Measurements from ENCODE around the gene RNFT1. TPM values are rescaled to one million over a fixed set of nuclear protein-coding genes. Genes with fewer than 3 reads are reported as not detected.
"Not testable (repeated sequence)": the region's sequence is repeated elsewhere in the genome, so short reads cannot be mapped to it uniquely, and the experiment has no call there.

The RNFT1 gene
- total RNA-seq, 2 donors from 2014 or later = 14.9 to 16.6 TPM

DNA sequence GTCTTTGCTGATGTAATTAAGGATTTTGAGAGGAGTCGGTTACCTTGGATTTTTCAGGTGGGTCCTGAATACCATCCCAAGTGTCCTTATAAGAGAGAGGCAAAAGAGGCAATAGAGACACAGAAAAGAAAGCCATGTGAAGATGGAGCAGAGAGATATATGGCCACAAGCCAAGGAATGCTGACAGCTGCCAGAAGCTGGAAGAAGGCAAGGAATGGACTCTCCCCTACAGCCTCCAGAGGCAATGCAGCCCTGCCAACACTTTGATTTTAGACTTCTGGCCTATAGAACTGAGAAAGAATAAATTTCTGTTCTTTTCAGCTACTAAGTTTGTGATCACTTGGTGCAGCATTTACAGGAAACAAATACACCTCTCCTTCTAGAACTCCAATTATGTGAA is 8.2 kb upstream of the RNFT1 start:
- DNase-seq (ENCODE audit: low spot score) (no peak), ATAC-seq (ENCODE audit: insufficient number of reproducible peaks, low FRiP score, low read depth) (no peak)
- H3K4me3 ChIP-seq = no peak overlapping the region
- no peaks in the 10 kb centered on the region for H3K27me3 ChIP-seq (replicated peaks; ENCODE audit: insufficient read depth)
- TF ChIP-seq, protein P1, sequence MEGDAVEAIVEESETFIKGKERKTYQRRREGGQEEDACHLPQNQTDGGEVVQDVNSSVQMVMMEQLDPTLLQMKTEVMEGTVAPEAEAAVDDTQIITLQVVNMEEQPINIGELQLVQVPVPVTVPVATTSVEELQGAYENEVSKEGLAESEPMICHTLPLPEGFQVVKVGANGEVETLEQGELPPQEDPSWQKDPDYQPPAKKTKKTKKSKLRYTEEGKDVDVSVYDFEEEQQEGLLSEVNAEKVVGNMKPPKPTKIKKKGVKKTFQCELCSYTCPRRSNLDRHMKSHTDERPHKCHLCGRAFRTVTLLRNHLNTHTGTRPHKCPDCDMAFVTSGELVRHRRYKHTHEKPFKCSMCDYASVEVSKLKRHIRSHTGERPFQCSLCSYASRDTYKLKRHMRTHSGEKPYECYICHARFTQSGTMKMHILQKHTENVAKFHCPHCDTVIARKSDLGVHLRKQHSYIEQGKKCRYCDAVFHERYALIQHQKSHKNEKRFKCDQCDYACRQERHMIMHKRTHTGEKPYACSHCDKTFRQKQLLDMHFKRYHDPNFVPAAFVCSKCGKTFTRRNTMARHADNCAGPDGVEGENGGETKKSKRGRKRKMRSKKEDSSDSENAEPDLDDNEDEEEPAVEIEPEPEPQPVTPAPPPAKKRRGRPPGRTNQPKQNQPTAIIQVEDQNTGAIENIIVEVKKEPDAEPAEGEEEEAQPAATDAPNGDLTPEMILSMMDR (IDR thresholded peaks at IDR 0.05) = no peak
- no peaks in the 10 kb centered on the region for H3K9me3 ChIP-seq
- no peaks in the 10 kb centered on the region for H3K4me1 ChIP-seq (ENCODE audit: control insufficient read depth in 1 of 2, low read depth in 2 of 2)
- H3K36me3 ChIP-seq = no peaks in the 10 kb centered on the region
- H3K27ac ChIP-seq = no peak overlapping the region

DNA sequence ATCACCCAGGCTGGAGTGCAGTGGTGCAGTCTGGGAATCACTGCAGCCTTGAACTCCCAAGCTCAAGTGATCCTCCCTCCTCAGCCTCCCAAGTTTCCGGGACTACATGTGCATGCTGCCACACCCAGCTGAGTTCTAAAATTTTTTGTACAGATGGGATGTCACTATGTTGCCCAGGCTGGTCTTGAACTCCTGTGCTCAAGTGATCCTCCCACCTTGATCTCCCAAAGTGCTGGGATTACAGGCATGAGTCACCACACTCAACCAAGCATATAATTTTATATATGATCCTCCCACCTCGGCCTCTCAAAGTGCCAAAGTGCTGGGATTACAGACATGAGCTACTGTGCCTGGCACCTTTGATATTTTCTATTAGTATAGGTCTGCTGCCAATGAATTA is 7.2 kb upstream of the RNFT1 start:
- ATAC-seq (ENCODE audit: insufficient number of reproducible peaks, low FRiP score, low read depth); H3K36me3 ChIP-seq; DNase-seq (ENCODE audit: low spot score); H3K27me3 ChIP-seq (replicated peaks; ENCODE audit: insufficient read depth); H3K4me3 ChIP-seq; H3K4me1 ChIP-seq (ENCODE audit: control insufficient read depth in 1 of 2, low read depth in 2 of 2); H3K9me3 ChIP-seq; H3K27ac ChIP-seq: not testable (repeated sequence)

DNA sequence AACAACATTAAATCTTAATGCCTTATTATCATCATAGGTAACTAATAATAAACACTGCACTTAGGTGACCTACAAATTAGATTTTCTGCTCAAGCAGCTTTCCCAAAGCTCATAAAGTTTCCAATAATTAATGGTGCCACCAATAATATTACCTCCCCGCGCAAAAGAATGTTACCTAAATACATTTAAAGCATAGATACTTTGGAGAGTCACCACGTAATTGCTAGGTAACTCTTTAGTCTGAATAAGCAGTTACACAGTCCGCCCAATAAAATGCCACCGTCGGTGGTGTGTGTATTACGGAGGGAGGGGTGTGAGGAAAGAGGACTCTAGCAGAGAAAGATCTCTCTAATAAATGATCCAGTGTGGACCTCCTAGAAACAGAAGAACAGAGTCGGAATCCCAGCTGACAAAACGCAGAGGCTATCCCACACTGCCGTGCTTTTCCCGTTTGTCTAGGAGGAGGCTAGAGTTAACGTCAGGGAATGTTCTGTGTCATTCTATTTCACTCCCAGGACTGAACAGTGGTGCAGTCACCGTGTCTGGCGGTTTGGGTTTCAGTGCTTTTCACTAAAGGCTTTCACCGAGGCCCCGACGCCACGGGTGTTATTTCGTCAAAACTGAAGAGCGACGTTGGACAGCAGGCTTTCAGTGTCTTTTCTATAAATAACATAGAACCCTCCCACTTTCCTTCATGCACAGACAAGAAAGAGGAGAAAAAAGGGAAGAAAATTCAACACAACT is 630 bp downstream of the RNFT1 start:
- DNase-seq (ENCODE audit: low spot score) = no peak
- ATAC-seq (ENCODE audit: insufficient number of reproducible peaks, low FRiP score, low read depth) = peak; percentile 30

DNA sequence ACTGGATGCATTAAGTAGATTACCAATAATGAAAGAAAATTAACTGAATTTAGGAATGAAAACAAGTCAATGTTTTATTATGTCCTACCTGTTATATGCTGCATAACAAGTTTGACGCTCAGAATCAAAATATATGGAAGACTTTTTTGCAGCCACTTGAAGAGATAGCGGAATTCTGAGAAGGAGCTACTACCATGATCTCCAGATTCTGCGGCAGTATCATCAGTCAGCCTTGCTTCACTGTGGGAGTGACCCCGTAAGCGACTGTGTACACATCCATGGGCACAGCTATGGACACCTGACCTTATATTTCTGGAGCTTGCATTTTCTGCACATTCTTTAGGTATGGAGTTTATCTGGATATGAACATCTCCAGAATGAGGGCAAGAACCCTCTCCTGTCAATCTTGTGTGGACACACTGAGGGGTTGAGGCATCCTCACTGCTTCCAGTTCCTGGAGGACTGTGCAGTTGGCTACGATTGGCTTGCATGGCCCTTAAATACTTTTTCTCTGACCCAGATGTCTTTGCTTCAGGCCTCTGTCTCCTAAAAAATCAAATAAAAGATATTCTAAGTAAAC is 1.7 kb downstream of the RNFT1 start:
- Histone ChIP-seq H3K27ac (no peak overlapping the region), H3K9me3 (no peaks in the 10 kb centered on the region), H3K36me3 (peaks cover 4% of the 10 kb centered on the region), H3K4me3 (peak overlapping the region; percentile 97), H3K4me1 (ENCODE audit: control insufficient read depth in 1 of 2, low read depth in 2 of 2) (peaks cover 6 to 20% of the 10 kb centered on the region in 2 donors), H3K27me3 (replicated peaks; ENCODE audit: insufficient read depth) (no peaks in the 10 kb centered on the region)
- ATAC-seq (ENCODE audit: insufficient number of reproducible peaks, low FRiP score, low read depth) (no peak), DNase-seq (ENCODE audit: low spot score) (no peak)
- TF ChIP-seq, protein P1 (IDR thresholded peaks at IDR 0.05) = no peak

More for the DNA sequence above, 630 bp downstream of the RNFT1 start:
- Histone ChIP-seq H3K4me1 (ENCODE audit: control insufficient read depth in 1 of 2, low read depth in 2 of 2) (peaks cover 6 to 20% of the 10 kb centered on the region in 2 donors), H3K9me3 (no peaks in the 10 kb centered on the region), H3K27me3 (replicated peaks; ENCODE audit: insufficient read depth) (no peaks in the 10 kb centered on the region), H3K27ac (peak overlapping the region; percentile 90 to 96), H3K4me3 (peak overlapping the region; percentile 97), H3K36me3 (peaks cover 4% of the 10 kb centered on the region)
- TF ChIP-seq, protein P1 (IDR thresholded peaks at IDR 0.05) = no peak

DNA sequence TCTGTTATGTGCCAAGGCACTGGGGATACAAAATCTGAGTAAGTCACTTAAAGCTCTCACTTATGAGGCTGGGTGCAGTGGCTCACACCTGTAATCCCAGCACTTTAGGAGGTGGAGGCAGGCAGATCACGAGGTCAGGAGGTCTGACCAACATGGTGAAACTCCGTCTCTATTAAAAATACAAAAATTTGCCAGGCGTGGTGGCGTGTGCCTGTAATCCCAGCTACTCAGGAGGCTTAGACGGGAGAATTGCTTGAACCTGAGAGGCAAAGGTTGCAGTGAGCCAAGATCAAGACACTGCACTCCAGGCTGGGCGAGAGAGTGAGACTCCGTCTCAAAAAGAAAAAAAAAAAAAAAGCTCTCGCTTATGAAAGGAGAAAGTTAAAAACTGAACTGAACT is 5.0 kb downstream of the RNFT1 start:
- not testable (repeated sequence) for H3K9me3 ChIP-seq; ATAC-seq (ENCODE audit: insufficient number of reproducible peaks, low FRiP score, low read depth); DNase-seq (ENCODE audit: low spot score); H3K27me3 ChIP-seq (replicated peaks; ENCODE audit: insufficient read depth); H3K4me3 ChIP-seq; H3K27ac ChIP-seq
- peaks cover 13% of the 10 kb centered on the region for H3K36me3 ChIP-seq
- peaks cover 6 to 14% of the 10 kb centered on the region in 2 donors for H3K4me1 ChIP-seq (ENCODE audit: control insufficient read depth in 1 of 2, low read depth in 2 of 2)

DNA sequence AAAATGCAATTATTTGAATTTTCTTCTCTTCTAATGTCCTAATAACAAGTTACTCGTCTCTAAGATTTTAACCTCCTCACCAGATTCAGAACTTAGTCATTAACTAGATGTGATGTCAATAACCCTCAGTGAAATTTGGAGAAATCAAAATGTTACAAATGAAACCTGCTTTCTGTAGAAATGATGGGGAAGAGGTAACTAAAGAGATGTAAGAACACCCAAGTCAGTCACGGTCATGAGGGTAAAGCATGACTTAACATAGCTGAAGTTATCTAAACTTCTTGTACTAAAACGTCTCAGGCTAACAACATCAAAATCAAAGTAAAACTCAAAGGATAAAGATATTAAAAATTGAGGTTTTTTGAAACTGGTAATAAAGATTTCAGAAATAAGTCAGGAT is 9.7 kb downstream of the RNFT1 start:
- DNase-seq (ENCODE audit: low spot score) (no peak), ATAC-seq (ENCODE audit: insufficient number of reproducible peaks, low FRiP score, low read depth) (no peak)
- H3K4me1 ChIP-seq (ENCODE audit: control insufficient read depth in 1 of 2, low read depth in 2 of 2) = no peaks in the 10 kb centered on the region
- no peak overlapping the region for H3K4me3 ChIP-seq
- H3K36me3 ChIP-seq = peaks cover 13% of the 10 kb centered on the region
- no peak overlapping the region for H3K27ac ChIP-seq
- TF ChIP-seq, protein P1 (IDR thresholded peaks at IDR 0.05) = no peak
- H3K27me3 ChIP-seq (replicated peaks; ENCODE audit: insufficient read depth) = no peaks in the 10 kb centered on the region
- H3K9me3 ChIP-seq = no peaks in the 10 kb centered on the region
